Hematopoietic multipotent progenitor cell treated with erythropoietin and hydrocortisone succinate and interleukin-3 and kit ligand, for 8 days (in vitro differentiated cells): Measurements from ENCODE around the gene PPID.
"Not testable (repeated sequence)": the region's sequence is repeated elsewhere in the genome, so short reads cannot be mapped to it uniquely, and the experiment has no call there.

Source experiments
- DNase-seq: peaks from one replicate; pipeline ENCODE4 v3.0.0-alpha.2; 2015

PPID gene

GRCh38 chr4:158729716-158730559 is 6.7 kb upstream of the PPID start:
- DNase-seq, result peak; percentile 80

DNA sequence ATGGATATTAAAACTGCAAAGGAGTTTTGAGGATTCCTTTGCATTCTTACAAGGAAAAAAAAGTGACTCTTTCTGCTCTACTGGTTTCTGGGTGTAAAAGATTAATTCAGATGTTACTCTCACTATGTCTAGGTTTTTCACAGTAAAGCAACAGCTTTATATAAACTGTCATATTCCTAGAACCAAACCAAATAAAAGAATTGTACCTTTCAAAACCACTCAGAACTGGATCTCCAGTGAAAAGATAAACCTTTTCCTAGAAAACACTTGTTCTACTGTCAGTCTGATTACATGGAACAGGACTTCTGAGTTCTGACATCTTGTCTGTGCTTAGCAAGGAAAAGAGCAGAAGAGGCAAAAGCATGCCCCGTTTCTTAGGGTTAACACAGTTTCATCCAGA is 5.0 kb upstream of the PPID start:
- peak; percentile 77 for DNase-seq

- DNase-seq, result no peak
These were observed 3.4 kb upstream of the PPID start for GRCh38 chr4:158726633-158727032.

DNA sequence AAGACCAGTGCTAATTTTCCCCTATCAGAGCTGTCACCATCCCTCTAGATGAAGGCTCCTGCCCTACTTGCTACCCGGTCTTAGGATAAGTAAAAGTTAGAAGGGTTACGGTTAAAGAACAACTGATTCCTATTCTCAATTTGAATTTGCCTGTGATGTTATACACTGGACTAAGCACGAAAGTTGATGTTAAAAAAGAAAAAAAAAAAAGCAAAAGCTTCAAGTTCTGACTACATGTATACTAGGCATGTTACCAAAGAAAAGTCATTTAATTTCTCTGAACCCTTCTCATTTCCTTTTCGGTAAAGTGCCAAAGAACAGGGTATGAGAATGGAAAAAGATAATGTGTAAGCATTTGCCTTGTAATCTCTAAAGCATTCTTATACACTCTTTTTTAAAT is 1.4 kb upstream of the PPID start:
- no peak for DNase-seq

- DNase-seq, result peak; percentile 54
These were observed 792 bp downstream of the PPID start for GRCh38 chr4:158722291-158722916.

GRCh38 chr4:158721680-158722079 is 1.5 kb downstream of the PPID start:
- no peak for DNase-seq

DNA sequence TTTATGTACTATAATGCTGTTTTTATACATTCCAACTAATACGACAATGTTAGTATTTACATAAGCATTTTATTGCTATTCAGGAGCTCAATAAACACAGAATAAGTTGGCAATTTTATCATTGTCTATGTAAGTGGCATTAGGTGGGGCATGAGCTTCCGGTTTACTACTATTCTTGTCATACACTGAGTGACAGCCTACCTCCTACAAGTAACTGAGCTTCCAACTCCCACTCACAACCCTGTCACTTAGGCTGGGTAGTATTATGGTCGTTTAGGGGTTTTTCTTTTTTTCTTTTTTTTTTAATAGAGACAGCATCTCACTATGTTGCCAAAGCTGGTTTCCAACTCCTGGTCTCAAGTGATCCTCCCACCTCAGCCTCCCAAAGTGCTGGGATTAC is 7.4 kb downstream of the PPID start:
- DNase-seq, result no peak

GRCh38 chr4:158714937-158715336 is 8.3 kb downstream of the PPID start:
- DNase-seq, result no peak

DNA sequence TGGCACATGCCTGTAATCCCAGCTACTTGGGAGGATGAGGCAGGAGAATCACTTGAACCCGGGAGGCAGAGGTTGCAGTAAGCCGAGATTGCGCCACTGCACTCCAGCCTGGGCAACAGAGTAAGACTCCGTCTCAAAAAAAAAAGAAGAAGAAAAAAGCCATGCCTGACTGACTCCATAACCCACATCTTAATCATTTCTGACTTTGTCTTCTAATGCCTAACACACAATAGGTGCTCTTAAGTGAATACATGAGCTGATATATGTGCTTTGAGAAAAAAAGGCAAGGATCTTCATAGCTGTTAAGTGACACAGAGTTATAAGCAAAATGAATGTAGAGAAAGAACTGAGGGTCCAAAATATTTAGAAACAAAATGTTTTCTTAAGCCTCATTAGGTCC is 10.6 kb downstream of the PPID start:
- DNase-seq, result not testable (repeated sequence)

- peak; percentile 51 for DNase-seq
These were observed 12.4 kb downstream of the PPID start for GRCh38 chr4:158710814-158711213.

GRCh38 chr4:158704274-158704673 is 18.9 kb downstream of the PPID start:
- no peak for DNase-seq

- DNase-seq, result no peak
These were observed 34.4 kb downstream of the PPID start for GRCh38 chr4:158688813-158689212.

DNA sequence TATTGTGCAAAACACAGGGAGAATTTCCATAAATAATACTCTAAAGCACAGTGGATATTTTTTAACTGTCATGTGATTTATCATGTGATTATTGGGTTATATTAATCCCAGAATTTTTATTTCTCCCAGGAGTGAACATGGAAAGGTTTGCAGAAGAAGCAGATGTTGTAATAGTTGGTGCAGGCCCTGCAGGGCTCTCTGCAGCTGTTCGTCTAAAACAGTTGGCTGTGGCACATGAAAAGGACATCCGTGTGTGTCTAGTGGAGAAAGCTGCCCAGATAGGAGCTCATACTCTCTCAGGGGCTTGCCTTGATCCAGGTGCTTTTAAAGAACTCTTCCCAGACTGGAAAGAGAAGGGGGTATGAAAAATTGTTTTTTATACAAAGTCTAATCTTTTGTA is 41.1 kb downstream of the PPID start:
- DNase-seq, result no peak

GRCh38 chr4:158681629-158682028 is 41.6 kb downstream of the PPID start:
- no peak for DNase-seq

GRCh38 chr4:158678767-158679166 is 44.4 kb downstream of the PPID start:
- no peak for DNase-seq

DNA sequence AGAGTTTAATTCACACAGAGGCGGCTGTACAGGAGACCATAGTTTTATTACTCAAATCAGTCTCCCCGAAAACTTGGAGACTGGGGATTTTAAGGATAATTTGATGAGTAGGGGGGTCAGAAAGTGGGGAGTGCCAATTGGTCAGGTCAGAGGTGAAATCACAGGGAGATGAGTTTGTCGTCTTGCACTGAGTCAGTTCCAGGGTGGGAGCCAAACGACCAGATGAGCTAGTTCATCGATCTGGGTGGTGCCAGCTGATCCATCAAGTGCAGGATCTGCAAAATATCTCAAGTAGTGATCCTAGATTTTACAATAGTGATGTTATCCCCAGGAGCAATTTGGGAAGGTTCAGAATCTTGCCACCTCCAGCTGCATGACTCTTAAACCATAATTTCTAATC is 47.1 kb downstream of the PPID start:
- no peak for DNase-seq

GRCh38 chr4:158673633-158674032 is 49.6 kb downstream of the PPID start:
- DNase-seq, result no peak

DNA sequence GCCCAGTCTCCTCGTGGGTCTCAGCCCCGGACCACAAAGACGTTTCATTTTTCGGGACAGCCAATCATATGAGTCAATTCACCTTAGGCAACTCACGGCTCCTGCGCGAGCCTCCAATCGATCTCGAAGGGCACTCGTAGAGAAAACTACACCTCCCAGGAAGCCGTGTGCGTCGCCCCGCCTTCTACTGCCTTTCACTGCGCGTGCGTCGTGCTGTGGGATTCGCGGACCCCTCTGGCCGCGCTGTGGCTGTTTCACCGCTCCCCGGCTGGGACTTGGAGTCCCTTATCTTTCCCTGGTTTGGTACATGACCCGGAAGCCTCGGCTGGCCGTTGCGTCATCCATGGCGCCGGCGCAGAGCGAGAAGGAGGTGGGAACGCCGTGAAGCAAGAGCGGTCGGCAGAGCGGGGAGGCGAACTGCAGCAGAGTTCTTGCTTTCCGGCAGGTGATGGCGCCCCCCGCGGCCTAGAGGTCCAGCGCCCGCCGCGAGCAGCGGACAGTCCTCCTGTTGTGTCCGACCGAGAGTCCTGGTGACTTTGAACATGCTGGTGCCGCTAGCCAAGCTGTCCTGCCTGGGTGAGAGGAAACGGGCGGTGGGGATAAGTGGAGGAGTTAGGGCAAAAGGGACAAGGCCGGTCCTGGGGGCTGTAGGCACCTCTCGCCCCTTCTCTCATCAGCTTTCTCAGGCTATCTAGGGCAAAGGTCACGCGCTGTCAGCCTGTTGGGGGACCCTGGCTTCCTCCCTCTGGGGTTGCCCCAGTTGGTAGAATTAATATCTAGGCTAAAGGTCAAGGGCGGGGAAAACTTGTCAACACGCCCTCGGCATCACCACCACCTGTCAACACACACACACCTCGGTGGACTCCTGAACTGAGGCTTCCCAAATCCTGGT is 51.0 kb downstream of the PPID start, which contains the start of gene ETFDH:
Gene ETFDH, plus strand, starts transcription at position 382 of the 892 bp plus-strand sequence. Its CDS starts 161 bp downstream, at position 543.
- peak; percentile 100 for DNase-seq

GRCh38 chr4:158671665-158671914 is 51.6 kb downstream of the PPID start, which contains the start of gene C4orf46:
TSS of gene C4orf46 (minus strand) at chr4:158671887. CDS start at chr4:158671801, 86 bp downstream.
- DNase-seq, result no peak

GRCh38 chr4:158670975-158671664 is 52.1 kb downstream of the PPID start:
- DNase-seq, result peak; percentile 94

- no peak for DNase-seq
These were observed 53.9 kb downstream of the PPID start for GRCh38 chr4:158669310-158669709.

- DNase-seq, result peak; percentile 64
These were observed 55.5 kb downstream of the PPID start for GRCh38 chr4:158667651-158668198.

GRCh38 chr4:158666892-158667291 is 56.3 kb downstream of the PPID start:
- no peak for DNase-seq
